Loucy (cell line): ENCODE measurements around the gene DPAGT1.

Experiments
- CTCF ChIP-seq: fragments of 200-600 bp; sonication (generic); conservative IDR thresholded peaks from 2 replicates; pipeline ENCODE4 v1.5.1; 2014; ENCODE audit warnings: mild to moderate bottlenecking, antibody characterized with exemption, low read length
- EZH2phosphoT487 ChIP-seq: fragments of 200-600 bp; IDR thresholded peaks from 2 replicates; pipeline ENCODE4 v1.6.1; 2018; ENCODE audit warnings: antibody characterized with exemption, mild to moderate bottlenecking, moderate library complexity, borderline replicate concordance

GRCh38 chr11:119115484-119116234 lies 14.0 kb upstream of the DPAGT1 start:
- no peak for TF ChIP-seq CTCF
- TF ChIP-seq EZH2phosphoT487, result no peak
